Peyer's patch (tissue), 4 donors: ENCODE measurements around the gene AURKB. TPM values are rescaled to one million over a fixed set of nuclear protein-coding genes. Genes with fewer than 3 reads are reported as not detected.
A peak's percentile ranks its signal among the peaks of the same experiment; 100 is the strongest.

ENCODE experiments used
- DNase-seq, 3 donors: peaks; one replicate each; pipeline ENCODE4 v3.0.0-alpha.2; 2017 to 2019
- H3K27ac ChIP-seq, 4 donors: fragments of 200-600 bp; sonication (generic); one replicate each; pipeline ENCODE4 v1.5.1; 2016 to 2019
- H3K27me3 ChIP-seq, 2 donors: fragments of 200-600 bp; sonication (generic); one replicate each; pipeline ENCODE4 v1.5.1; 2019
- H3K36me3 ChIP-seq, 3 donors: fragments of 200-600 bp; sonication (generic); one replicate each; pipeline ENCODE4 v1.5.1; 2016 to 2019
- H3K4me1 ChIP-seq, 4 donors: fragments of 200-600 bp; sonication (generic); one replicate each; pipeline ENCODE4 v1.5.1; 2016 to 2019
- H3K4me3 ChIP-seq, 4 donors: fragments of 200-600 bp; sonication (generic); 1 replicate in 3 of 4; 2 replicates in 1 of 4; pipeline ENCODE4 v1.5.1; 2016 to 2019; ENCODE audit warnings: mild to moderate bottlenecking in 1 of 4
- H3K9me3 ChIP-seq, 4 donors: fragments of 200-600 bp; sonication (generic); one replicate each; pipeline ENCODE4 v1.5.1; 2016 to 2019; ENCODE audit warnings: mild to moderate bottlenecking in 1 of 4
- POLR2A ChIP-seq, 2 donors: fragments of 450-650 bp; IDR thresholded peaks; one replicate each; pipeline ENCODE4 v1.5.1; 2017; ENCODE audit warnings: antibody characterized with exemption in 2 of 2, mild to moderate bottlenecking in 2 of 2, moderate library complexity in 2 of 2
- total RNA-seq, 4 donors: library from RNA; depleted of rRNA; stranded (reverse); fragments of >200 nt; gene quantifications; one replicate each; pipeline ENCODE4 v1.1.0, GENCODE V29; 2016
- TF ChIP-seq, protein P1 (sequence below), 6 experiments: fragments of 450-650 bp in 4 of 6; fragments of 200-600 bp in 2 of 6; sonication (generic) in 1 of 6; IDR thresholded peaks; one replicate each; pipeline ENCODE4 v1.5.1; 2017 to 2019; ENCODE audit warnings: antibody characterized with exemption in 6 of 6, mild to moderate bottlenecking in 3 of 6, moderate library complexity in 1 of 6

The AURKB gene
- total RNA-seq, 4 donors from 2014 or later, result 10.5 to 111 (median 19.1) TPM

DNA sequence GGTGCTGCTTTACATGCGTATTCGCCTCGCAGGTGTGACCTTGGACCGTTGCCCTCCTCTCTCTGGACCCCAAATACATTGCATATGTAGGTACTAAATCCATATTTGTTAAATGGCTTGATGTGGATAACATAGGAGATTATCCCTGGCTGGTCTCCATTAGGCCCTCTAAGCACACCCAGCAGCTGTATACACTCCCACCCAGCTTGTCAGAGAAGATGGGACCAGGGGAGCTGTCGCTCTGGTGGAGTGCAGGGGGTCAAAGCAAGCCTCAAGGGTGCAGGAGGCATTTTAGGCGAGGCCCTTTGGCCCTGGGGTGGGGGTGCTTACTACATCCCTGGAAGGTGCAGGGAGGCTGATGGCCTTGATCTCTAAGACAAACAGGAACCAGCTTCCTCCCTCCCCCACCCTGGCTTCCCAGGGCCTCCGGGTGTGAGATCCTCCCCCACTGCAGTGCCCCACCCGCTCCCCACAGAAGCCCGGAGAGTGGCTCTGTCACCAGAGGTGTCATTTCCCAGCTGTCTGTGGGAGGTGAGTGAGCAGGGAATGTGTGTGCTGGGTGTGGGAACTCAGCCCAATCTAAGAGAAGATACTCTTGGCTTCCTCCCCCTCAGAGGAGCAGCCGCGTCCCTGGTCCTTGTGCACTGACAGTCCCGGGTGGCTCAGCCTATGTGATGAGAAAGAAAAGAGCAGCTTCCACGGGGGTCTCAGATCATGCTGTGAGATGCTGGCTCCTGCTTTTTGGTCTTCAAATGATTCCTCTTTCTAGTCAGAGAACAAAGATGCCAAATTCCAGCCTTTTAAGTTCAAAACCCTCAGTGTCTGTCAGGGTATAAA, 46.2 kb downstream of the AURKB start:
- Histone ChIP-seq H3K4me3 (peak overlapping the region in 1 of 4 donors; percentile 99), H3K36me3 (peaks cover 0 to 20% (median 0%) of the 10 kb centered on the region in 3 donors), H3K4me1 (peaks cover 9 to 45% (median 16%) of the 10 kb centered on the region in 4 donors), H3K27me3 (no peaks in the 10 kb centered on the region), H3K9me3 (no peaks in the 10 kb centered on the region), H3K27ac (peak overlapping the region; percentile 99 to 100 (median 100))
- peak; percentile 77 to 93 (median 84) for DNase-seq
- TF ChIP-seq, protein P1, sequence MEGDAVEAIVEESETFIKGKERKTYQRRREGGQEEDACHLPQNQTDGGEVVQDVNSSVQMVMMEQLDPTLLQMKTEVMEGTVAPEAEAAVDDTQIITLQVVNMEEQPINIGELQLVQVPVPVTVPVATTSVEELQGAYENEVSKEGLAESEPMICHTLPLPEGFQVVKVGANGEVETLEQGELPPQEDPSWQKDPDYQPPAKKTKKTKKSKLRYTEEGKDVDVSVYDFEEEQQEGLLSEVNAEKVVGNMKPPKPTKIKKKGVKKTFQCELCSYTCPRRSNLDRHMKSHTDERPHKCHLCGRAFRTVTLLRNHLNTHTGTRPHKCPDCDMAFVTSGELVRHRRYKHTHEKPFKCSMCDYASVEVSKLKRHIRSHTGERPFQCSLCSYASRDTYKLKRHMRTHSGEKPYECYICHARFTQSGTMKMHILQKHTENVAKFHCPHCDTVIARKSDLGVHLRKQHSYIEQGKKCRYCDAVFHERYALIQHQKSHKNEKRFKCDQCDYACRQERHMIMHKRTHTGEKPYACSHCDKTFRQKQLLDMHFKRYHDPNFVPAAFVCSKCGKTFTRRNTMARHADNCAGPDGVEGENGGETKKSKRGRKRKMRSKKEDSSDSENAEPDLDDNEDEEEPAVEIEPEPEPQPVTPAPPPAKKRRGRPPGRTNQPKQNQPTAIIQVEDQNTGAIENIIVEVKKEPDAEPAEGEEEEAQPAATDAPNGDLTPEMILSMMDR (IDR thresholded peaks at IDR 0.05), result no peak

DNA sequence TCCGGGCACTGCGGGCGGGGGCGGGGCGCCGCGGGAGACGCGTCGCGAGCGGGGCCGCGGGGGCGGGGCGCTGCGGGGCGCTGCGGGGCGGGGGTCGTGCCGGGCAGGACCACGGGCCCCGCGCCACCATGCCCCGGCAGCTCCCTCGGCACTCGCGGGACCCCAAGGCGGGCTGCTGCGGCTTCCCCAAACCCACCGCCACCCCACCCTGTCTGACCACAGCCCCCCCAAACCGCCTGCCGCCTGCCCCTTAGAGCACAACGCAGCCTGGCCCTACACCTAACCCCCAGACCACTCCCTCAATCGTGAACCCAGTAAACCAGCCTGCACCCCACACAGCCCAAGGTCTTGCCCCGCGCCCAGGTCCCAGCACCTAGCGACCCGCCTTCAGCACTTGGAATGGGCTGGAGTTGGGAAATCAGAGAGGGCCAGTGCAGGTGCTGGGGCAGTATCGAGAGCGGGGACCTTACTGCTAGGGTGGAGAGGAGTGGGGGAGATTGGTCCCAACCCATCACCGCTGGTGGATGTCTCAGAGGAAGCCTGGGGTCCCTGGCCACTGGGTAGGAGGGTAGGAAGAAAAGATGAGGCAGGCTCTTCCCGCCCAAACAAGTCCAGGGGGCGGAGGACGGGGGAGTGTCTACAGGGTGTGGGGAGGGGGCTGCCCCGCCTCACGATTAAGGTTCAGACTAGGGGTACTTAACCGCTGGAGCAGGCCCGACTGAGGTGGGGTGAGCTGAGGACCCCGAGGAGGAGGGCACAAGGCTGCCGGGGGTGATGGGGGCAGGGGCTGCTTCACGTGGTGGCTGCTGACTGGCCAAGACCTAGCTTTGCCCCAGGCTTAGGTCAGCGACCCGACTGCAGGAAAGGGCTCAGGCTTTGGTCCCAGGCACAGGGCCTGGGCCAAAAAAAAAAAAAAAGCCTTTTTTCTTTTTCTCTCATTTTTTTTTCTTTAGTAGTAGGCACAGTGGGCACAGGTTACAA, 47.1 kb downstream of the AURKB start:
- no peak for TF ChIP-seq POLR2A (IDR thresholded peaks at IDR 0.05)
- TF ChIP-seq, protein P1 (IDR thresholded peaks at IDR 0.05), result no peak
- peak in 1 of 3 donors; percentile 52 for DNase-seq
- H3K36me3 ChIP-seq, result peaks cover 0 to 22% (median 0%) of the 10 kb centered on the region in 3 donors

DNA sequence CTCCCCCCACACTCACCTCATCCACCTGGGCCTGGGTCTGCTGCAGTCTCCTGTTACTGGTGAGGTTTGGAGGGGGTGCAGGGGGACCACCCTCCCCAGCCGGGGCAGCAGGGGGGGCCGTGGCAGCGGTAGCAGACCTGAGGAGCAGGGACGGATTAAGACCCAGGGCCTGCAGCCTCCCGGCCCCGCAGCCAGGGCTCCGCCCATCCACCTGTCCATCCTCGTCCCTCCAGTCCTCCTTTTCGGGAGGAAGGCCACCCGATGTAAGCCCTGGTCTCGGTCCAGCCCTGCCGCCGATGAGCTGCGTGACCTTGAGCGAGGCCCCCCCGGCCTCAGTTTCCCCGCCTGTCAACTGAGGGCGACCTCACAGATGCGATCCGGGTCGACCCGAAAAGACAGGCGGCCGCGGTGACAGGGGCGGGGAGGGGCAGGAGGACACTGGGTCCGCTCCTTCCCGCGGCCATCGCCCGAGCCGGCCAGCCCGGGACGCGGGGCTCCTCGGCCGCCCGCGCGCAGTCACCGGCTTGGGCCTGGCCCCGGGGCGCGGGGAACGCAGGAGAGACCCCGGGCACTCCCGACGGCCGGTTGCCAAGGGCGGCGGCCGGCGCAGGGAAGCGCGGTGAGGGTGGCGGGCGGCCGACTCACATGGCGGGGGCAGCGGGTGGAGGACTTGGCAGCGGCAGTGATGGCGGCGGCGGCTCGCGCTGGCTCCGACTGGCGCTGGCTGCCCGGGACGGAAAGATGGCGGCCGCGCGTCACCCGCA, 48.0 kb downstream of the AURKB start, which contains the start of gene VAMP2:
TSS of gene VAMP2 (minus strand) at position 716 of the 764 bp plus-strand sequence. CDS start at position 647, 69 bp downstream.
- H3K9me3 ChIP-seq, result no peaks in the 10 kb centered on the region
- H3K4me3 ChIP-seq, result peak within 1 kb of the TSS; percentile 99 to 100 (median 100)
- H3K4me1 ChIP-seq, result peaks cover 9 to 55% (median 18%) of the 10 kb centered on the region in 4 donors
- TF ChIP-seq, protein P1 (IDR thresholded peaks at IDR 0.05), result peak in 4 of 6 experiments; percentile 8 to 25 (median 24)
- TF ChIP-seq POLR2A (IDR thresholded peaks at IDR 0.05), result peak; percentile 53 to 78
- peaks cover 0 to 22% (median 0%) of the 10 kb centered on the region in 3 donors for H3K36me3 ChIP-seq
- peak; percentile 74 to 90 (median 86) for DNase-seq
- H3K27me3 ChIP-seq, result no peaks in the 10 kb centered on the region
- H3K27ac ChIP-seq, result peak within 1 kb of the TSS; percentile 99 to 100 (median 100)

More for the DNA sequence above, 47.1 kb downstream of the AURKB start:
- Histone ChIP-seq H3K9me3 (no peaks in the 10 kb centered on the region), H3K4me3 (peak overlapping the region; percentile 99 to 100 (median 100)), H3K27ac (peak overlapping the region; percentile 99 to 100 (median 100)), H3K27me3 (no peaks in the 10 kb centered on the region), H3K4me1 (peaks cover 9 to 53% (median 18%) of the 10 kb centered on the region in 4 donors)

DNA sequence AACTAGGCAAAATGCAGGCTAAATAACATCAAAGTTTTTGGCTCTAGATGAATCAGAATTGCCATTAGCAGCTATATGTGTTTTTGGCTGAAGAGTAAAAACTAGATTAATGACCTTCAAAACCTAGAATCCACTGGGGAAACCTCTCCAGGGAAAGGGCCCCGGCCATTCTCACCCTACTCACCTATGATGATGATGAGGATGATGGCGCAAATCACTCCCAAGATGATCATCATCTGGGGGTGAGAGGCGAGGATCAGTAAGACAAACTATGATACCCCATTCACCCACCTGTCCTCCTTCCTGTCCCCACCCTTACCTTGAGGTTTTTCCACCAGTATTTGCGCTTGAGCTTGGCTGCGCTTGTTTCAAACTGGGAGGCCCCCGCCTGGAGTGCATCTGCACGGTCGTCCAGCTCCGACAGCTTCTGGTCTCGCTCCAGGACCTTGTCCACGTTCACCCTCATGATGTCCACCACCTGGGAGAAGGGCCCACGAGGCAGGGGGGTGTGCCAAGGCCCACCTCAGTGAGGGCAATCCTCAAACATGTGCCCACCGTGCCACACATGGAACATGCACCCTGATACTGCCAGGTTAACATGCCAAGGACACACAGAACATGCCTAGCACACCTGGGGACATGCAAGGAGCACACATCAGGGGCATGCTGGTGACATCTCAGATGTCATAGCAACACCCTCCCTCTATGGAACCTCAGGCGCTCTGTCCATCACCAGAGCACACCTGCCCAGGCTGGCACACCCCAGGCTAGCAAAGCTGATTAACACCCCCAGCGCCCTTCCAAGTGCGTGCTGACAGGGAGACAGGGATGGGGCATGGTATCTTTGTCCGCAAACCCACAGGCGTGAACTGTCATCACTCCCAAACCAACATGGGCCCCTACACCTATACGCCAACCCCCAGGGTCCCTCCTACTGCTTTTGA, 48.8 kb downstream of the AURKB start:
- Histone ChIP-seq H3K36me3 (peaks cover 0 to 22% (median 0%) of the 10 kb centered on the region in 3 donors), H3K27ac (peak overlapping the region; percentile 99 to 100 (median 100)), H3K4me1 (peaks cover 9 to 58% (median 20%) of the 10 kb centered on the region in 4 donors), H3K4me3 (peak overlapping the region; percentile 99 to 100 (median 100)), H3K27me3 (no peaks in the 10 kb centered on the region), H3K9me3 (no peaks in the 10 kb centered on the region)
- TF ChIP-seq POLR2A (IDR thresholded peaks at IDR 0.05), result no peak
- TF ChIP-seq, protein P1 (IDR thresholded peaks at IDR 0.05), result no peak
- DNase-seq, result peak in 1 of 3 donors; percentile 51
